Kidney epithelial cell (primary cell): ENCODE measurements around the gene ATP5PB. TPM values are rescaled to one million over a fixed set of nuclear protein-coding genes. Genes with fewer than 3 reads are reported as not detected.

Experiments used
- DNase-seq: peaks from one replicate; pipeline ENCODE4 v3.0.0-alpha.2; 2010; ENCODE audit warnings: low read depth
- H3K27me3 ChIP-seq: 2 replicates; pipeline ENCODE4 v1.6.0; 2011; ENCODE audit warnings: low read length; ENCODE audit not compliant: control insufficient read depth, insufficient read depth
- H3K36me3 ChIP-seq: 2 replicates; pipeline ENCODE4 v1.5.1; 2011; ENCODE audit warnings: low read length; ENCODE audit not compliant: control insufficient read depth, insufficient read depth
- H3K4me3 ChIP-seq: 2 replicates; pipeline ENCODE4 v1.5.1; 2011; ENCODE audit warnings: low read depth, mild to moderate bottlenecking, control low read depth, low read length
- total RNA-seq: library from RNA; depleted of rRNA; stranded (reverse); fragments of >200 nt; gene quantifications from 2 replicates; pipeline ENCODE4 v1.2.3, GENCODE V29; 2015
- TF ChIP-seq, protein P1 (sequence below): IDR thresholded peaks from 2 replicates; pipeline ENCODE4 v1.5.1; 2011; ENCODE audit warnings: mild to moderate bottlenecking, moderate library complexity, low read length, control low read depth, inconsistent platforms; ENCODE audit not compliant: insufficient read depth, poor library complexity, severe bottlenecking

The ATP5PB gene
- total RNA-seq, 1 donor from 2014 or later: 224 TPM

DNA sequence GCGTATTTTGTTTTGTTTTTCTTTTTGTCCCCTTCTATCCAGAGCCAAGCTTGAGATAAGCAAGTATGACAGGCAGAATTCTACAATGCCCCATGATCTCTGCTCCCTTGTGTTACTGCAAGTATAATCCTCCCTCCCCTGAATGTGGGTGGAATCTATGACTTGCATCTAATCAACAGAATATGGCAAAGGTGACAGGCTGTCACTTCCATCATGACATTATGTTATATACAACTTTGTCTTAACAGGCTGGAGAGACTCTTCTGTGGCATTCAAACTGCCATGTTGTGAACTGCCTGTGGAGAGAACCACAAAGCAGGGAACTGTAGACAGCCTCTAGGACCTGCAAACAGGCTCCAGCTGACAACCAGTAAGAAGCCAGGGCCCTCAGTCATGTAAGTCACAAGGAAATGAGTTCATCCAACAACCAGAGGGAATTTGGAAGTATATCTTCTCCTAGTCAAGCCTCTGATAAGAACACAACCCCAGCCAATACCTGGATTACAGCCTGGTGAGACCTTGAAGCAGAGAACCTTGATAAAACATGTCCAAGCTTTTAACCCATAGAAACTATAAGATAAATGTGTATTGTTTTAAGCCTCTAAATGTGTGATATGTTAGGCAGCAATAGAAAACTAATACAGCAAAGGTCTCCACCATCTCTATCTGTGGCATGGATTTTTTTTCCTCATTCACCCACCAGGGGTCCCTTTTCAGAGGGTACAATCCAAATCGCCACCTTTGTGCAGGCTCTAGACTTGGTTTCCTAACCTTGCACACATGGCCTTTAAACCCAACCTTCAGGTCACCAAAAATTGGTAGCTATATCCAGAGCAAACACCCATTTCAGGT lies 18.8 kb downstream of the ATP5PB start:
- no peaks in the 10 kb centered on the region for H3K36me3 ChIP-seq
- TF ChIP-seq, protein P1, sequence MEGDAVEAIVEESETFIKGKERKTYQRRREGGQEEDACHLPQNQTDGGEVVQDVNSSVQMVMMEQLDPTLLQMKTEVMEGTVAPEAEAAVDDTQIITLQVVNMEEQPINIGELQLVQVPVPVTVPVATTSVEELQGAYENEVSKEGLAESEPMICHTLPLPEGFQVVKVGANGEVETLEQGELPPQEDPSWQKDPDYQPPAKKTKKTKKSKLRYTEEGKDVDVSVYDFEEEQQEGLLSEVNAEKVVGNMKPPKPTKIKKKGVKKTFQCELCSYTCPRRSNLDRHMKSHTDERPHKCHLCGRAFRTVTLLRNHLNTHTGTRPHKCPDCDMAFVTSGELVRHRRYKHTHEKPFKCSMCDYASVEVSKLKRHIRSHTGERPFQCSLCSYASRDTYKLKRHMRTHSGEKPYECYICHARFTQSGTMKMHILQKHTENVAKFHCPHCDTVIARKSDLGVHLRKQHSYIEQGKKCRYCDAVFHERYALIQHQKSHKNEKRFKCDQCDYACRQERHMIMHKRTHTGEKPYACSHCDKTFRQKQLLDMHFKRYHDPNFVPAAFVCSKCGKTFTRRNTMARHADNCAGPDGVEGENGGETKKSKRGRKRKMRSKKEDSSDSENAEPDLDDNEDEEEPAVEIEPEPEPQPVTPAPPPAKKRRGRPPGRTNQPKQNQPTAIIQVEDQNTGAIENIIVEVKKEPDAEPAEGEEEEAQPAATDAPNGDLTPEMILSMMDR: no peak

DNA sequence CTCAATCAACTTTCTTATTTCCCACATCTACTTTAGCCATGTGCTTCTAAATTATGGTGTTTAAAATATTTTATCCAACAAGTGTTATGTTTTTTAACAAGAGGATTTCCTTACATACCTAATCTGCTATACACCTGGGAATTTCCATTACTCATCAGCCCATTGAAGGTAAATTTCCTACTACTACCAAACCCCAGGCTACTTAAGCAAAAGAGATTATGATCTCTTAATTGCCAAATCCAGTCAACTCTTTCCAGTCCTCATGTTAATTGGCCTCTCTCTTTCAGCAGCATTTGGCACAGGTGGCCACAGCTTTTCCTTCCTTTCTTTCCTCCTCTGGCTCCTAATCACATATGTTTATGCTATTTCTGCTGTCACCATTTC lies 19.4 kb downstream of the ATP5PB start:
- no peak overlapping the region for H3K4me3 ChIP-seq
- no peak for DNase-seq
- H3K36me3 ChIP-seq: no peaks in the 10 kb centered on the region
- TF ChIP-seq, protein P1: no peak
- no peaks in the 10 kb centered on the region for H3K27me3 ChIP-seq

More for the DNA sequence above, 18.8 kb downstream of the ATP5PB start:
- H3K27me3 ChIP-seq: no peaks in the 10 kb centered on the region
- DNase-seq: no peak
- no peak overlapping the region for H3K4me3 ChIP-seq

DNA sequence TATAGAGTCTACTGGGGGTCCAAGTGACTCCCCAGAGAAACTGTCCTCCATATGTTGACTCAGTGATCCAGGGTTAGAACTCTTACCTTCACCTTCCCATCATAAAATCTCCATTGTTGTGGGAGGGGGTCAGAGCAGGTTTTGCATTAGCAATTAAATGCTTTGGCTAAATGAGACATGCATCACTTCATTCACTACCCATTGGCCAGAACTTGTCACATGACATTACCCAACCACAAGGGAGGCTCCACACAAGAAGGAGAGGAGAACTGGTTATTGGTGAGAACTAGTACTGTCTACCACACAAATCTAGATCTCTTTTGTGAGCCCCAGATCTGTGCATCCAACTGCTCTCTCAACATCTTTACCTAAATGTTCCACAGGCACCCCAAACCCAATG lies 20.3 kb downstream of the ATP5PB start:
- DNase-seq: no peak

DNA sequence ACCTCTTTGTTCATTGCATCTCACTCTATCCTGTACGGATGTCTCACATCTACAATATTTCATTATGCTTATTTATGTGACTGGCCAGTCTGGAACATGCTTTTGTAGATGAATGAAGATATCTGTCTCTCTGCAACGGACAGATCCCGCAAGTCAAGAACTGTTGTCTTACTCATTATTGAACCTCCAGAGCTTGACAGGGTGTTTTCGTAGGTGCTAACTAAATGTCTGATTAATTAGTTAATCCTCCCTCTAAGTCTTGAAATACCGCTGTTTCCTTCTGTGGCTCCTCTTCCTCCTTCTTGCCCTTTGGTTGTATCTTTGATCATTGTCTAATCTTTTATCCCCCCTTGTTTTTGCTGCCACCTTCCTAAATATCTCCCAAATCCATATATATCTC lies 21.3 kb downstream of the ATP5PB start:
- TF ChIP-seq, protein P1: no peak
- no peak for DNase-seq
- Histone ChIP-seq H3K36me3 (no peaks in the 10 kb centered on the region), H3K27me3 (no peaks in the 10 kb centered on the region), H3K4me3 (no peak overlapping the region)

More for the DNA sequence above, 20.3 kb downstream of the ATP5PB start:
- Histone ChIP-seq H3K36me3 (no peaks in the 10 kb centered on the region), H3K27me3 (no peaks in the 10 kb centered on the region), H3K4me3 (no peak overlapping the region)
- TF ChIP-seq, protein P1: no peak

DNA sequence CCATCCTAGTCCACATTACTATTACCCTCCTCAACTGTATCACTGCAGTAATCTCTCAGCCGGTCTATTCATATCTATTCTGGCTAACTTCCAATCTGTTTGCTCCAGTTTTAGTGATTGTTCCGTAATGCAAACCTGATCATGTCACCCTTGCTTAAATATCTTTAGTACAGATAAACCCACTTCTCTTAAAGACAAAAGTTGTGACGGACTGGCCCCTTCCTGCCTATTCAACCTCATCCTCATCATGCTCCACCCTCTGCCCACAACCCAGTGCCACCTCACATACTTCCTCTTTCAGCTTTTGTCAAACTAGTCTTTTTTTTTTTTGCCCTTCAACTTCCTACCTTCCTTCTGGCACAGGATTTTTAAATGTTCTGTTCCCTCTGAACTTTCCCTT lies 21.7 kb downstream of the ATP5PB start:
- Histone ChIP-seq H3K4me3 (no peak overlapping the region), H3K36me3 (no peaks in the 10 kb centered on the region), H3K27me3 (no peaks in the 10 kb centered on the region)
- no peak for DNase-seq
- TF ChIP-seq, protein P1: no peak

DNA sequence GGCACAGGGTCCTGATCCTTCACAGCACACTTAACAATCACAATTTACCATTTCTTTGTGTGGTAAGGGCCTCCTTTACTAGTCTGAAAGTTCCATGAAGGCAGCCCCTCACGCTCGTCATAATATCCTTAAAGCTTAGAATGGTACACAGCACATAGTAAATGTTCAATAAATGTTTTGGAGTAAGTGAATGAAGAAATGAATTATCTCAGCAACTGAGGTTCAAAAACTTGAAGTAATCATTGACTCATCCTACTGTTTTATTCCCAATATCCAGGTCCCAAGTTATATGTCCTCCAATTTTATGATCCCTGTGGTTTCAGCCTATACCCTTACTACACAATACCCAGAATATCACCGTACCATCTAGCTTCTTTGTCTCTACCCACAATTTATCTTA lies 22.3 kb downstream of the ATP5PB start:
- no peak overlapping the region for H3K4me3 ChIP-seq
- no peaks in the 10 kb centered on the region for H3K36me3 ChIP-seq
- H3K27me3 ChIP-seq: no peaks in the 10 kb centered on the region
- DNase-seq: no peak
- TF ChIP-seq, protein P1: no peak
